ENCODE results near the gene L3MBTL3.

Gene L3MBTL3

DNA sequence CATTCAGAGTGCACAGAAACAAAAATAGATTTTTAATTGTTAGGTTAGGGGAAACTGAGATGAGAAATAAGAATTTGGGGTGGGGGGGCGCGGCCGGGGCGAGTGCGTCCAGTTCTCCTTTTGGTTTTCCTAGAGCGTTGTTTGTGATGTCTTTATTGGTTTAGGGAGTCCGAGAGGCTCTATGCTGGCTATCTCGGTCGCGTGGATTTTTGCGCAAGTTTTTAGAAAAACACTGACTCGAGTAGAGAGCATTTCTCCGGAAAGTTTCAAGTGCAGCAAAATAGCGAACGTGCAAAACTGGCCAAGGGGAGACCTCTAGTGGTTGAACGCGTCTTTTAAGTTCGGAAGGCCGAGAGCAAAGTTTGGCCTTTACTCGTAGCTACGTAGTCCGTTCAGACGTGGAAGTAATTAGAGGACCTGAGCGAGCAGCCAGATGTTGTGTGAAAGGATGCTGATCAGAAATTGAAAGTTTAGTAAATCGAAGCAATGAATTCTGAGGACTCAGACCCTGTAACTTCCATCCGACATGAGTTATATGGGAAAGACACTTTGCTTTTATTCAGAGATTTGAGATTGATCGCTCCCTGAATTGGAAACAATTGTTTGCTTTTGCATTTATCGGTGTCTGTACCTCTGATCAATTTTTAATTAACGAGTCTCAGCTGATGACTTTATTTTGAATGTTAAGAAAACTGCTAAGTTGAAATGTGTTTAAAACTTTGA is 2.7 kb downstream of the L3MBTL3 start:
- Histone ChIP-seq H3K4me3 (ENCODE audit: insufficient read depth, low read depth, low read length, poor library complexity, severe bottlenecking) (peak overlapping the region; percentile 84), H3K4me1 (ENCODE audit: control insufficient read depth, insufficient read depth, low read length, poor library complexity, severe bottlenecking) (no peaks in the 10 kb centered on the region), H3K36me3 (ENCODE audit: control insufficient read depth, insufficient read depth, low read length) (peaks cover 5% of the 10 kb centered on the region), H3K9me3 (ENCODE audit: control insufficient read depth, low read length) (no peaks in the 10 kb centered on the region), H3K27me3 (replicated peaks; ENCODE audit: control insufficient read depth, insufficient read depth, low read length, poor library complexity, severe bottlenecking) (no peaks in the 10 kb centered on the region), H3K27ac (ENCODE audit: insufficient read depth, low read length, poor library complexity, severe bottlenecking) (peak overlapping the region; percentile 72)
- peak; percentile 57 to 69 (median 62) for DNase-seq

GRCh38 chr6:130026859-130027258 is 8.5 kb downstream of the L3MBTL3 start:
- Histone ChIP-seq H3K4me3 (ENCODE audit: insufficient read depth, low read depth, low read length, poor library complexity, severe bottlenecking) (no peak overlapping the region), H3K4me1 (ENCODE audit: control insufficient read depth, insufficient read depth, low read length, poor library complexity, severe bottlenecking) (peaks cover 29% of the 10 kb centered on the region), H3K27me3 (replicated peaks; ENCODE audit: control insufficient read depth, insufficient read depth, low read length, poor library complexity, severe bottlenecking) (no peaks in the 10 kb centered on the region), H3K9me3 (ENCODE audit: control insufficient read depth, low read length) (no peaks in the 10 kb centered on the region), H3K27ac (ENCODE audit: insufficient read depth, low read length, poor library complexity, severe bottlenecking) (no peak overlapping the region), H3K36me3 (ENCODE audit: control insufficient read depth, insufficient read depth, low read length) (peaks cover 6% of the 10 kb centered on the region)
- no peak for DNase-seq

DNA sequence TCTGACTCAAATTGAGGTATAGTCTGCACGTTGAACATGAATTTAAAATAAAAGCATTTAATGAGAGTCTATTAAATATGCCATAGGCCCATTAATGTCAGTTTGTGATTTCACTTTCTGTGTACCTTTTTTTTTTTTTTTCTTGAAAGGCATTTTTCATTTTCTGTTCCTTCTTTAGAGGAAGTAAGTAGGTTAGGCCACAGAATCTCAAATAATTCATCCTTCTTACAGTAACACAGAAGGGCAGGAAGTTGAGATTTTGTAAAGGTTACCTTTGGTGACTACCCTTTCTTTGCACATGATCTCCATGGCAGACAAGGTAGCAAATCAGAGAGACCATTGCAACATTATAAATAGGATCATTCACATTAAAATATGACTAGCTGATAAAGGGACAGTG is 9.6 kb downstream of the L3MBTL3 start:
- peaks cover 8% of the 10 kb centered on the region for H3K36me3 ChIP-seq (ENCODE audit: control insufficient read depth, insufficient read depth, low read length)
- DNase-seq = no peak
- peak overlapping the region; percentile 56 for H3K27ac ChIP-seq (ENCODE audit: insufficient read depth, low read length, poor library complexity, severe bottlenecking)
- H3K9me3 ChIP-seq (ENCODE audit: control insufficient read depth, low read length) = no peaks in the 10 kb centered on the region
- peaks cover 29% of the 10 kb centered on the region for H3K4me1 ChIP-seq (ENCODE audit: control insufficient read depth, insufficient read depth, low read length, poor library complexity, severe bottlenecking)
- H3K27me3 ChIP-seq (replicated peaks; ENCODE audit: control insufficient read depth, insufficient read depth, low read length, poor library complexity, severe bottlenecking) = no peaks in the 10 kb centered on the region
- H3K4me3 ChIP-seq (ENCODE audit: insufficient read depth, low read depth, low read length, poor library complexity, severe bottlenecking) = peak overlapping the region; percentile 5

GRCh38 chr6:130029163-130029562 is 10.8 kb downstream of the L3MBTL3 start:
- Histone ChIP-seq H3K4me3 (ENCODE audit: insufficient read depth, low read depth, low read length, poor library complexity, severe bottlenecking) (no peak overlapping the region), H3K27ac (ENCODE audit: insufficient read depth, low read length, poor library complexity, severe bottlenecking) (peak overlapping the region; percentile 56)

GRCh38 chr6:130032758-130033340 is 14.5 kb downstream of the L3MBTL3 start:
- no peaks in the 10 kb centered on the region for H3K9me3 ChIP-seq (ENCODE audit: control insufficient read depth, low read length)
- H3K27me3 ChIP-seq (replicated peaks; ENCODE audit: control insufficient read depth, insufficient read depth, low read length, poor library complexity, severe bottlenecking) = no peaks in the 10 kb centered on the region
- H3K36me3 ChIP-seq (ENCODE audit: control insufficient read depth, insufficient read depth, low read length) = peaks cover 2% of the 10 kb centered on the region
- DNase-seq = no peak
- H3K27ac ChIP-seq (ENCODE audit: insufficient read depth, low read length, poor library complexity, severe bottlenecking) = no peak overlapping the region
- H3K4me3 ChIP-seq (ENCODE audit: insufficient read depth, low read depth, low read length, poor library complexity, severe bottlenecking) = no peak overlapping the region
- peaks cover 20% of the 10 kb centered on the region for H3K4me1 ChIP-seq (ENCODE audit: control insufficient read depth, insufficient read depth, low read length, poor library complexity, severe bottlenecking)

More at GRCh38 chr6:130029163-130029562, 10.8 kb downstream of the L3MBTL3 start:
- Histone ChIP-seq H3K27me3 (replicated peaks; ENCODE audit: control insufficient read depth, insufficient read depth, low read length, poor library complexity, severe bottlenecking) (no peaks in the 10 kb centered on the region), H3K4me1 (ENCODE audit: control insufficient read depth, insufficient read depth, low read length, poor library complexity, severe bottlenecking) (peaks cover 29% of the 10 kb centered on the region), H3K9me3 (ENCODE audit: control insufficient read depth, low read length) (no peaks in the 10 kb centered on the region), H3K36me3 (ENCODE audit: control insufficient read depth, insufficient read depth, low read length) (peaks cover 8% of the 10 kb centered on the region)
- DNase-seq = peak in 1 of 3 donors; percentile 12

DNA sequence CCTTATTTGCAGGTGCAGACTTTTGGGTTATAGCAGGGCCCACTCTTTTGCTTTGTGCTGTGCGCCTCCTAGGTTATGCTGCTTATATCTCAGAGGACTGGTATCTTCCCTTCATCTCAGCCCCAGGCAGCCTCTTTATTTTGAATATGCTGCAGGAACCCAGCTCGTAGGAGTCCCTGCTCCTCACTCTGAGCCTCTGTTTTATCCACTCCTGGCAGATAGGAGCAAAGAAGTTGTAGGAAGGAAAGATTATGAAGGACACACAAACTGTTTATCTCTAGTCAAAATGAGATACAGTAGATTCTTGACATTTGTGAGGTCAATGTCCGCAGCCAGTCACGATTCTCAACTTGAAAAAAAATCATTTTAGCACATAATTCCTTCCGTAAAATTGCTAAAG is 15.6 kb downstream of the L3MBTL3 start:
- Histone ChIP-seq H3K27me3 (replicated peaks; ENCODE audit: control insufficient read depth, insufficient read depth, low read length, poor library complexity, severe bottlenecking) (no peaks in the 10 kb centered on the region), H3K4me3 (ENCODE audit: insufficient read depth, low read depth, low read length, poor library complexity, severe bottlenecking) (no peak overlapping the region), H3K36me3 (ENCODE audit: control insufficient read depth, insufficient read depth, low read length) (peaks cover 2% of the 10 kb centered on the region), H3K27ac (ENCODE audit: insufficient read depth, low read length, poor library complexity, severe bottlenecking) (no peak overlapping the region), H3K9me3 (ENCODE audit: control insufficient read depth, low read length) (no peaks in the 10 kb centered on the region), H3K4me1 (ENCODE audit: control insufficient read depth, insufficient read depth, low read length, poor library complexity, severe bottlenecking) (peaks cover 11% of the 10 kb centered on the region)
- DNase-seq = no peak

GRCh38 chr6:130034378-130035146 is 16.2 kb downstream of the L3MBTL3 start:
- no peak for DNase-seq
- H3K27me3 ChIP-seq (replicated peaks; ENCODE audit: control insufficient read depth, insufficient read depth, low read length, poor library complexity, severe bottlenecking) = no peaks in the 10 kb centered on the region
- peaks cover 5% of the 10 kb centered on the region for H3K4me1 ChIP-seq (ENCODE audit: control insufficient read depth, insufficient read depth, low read length, poor library complexity, severe bottlenecking)
- peaks cover 2% of the 10 kb centered on the region for H3K36me3 ChIP-seq (ENCODE audit: control insufficient read depth, insufficient read depth, low read length)
- H3K4me3 ChIP-seq (ENCODE audit: insufficient read depth, low read depth, low read length, poor library complexity, severe bottlenecking) = no peak overlapping the region
- H3K9me3 ChIP-seq (ENCODE audit: control insufficient read depth, low read length) = no peaks in the 10 kb centered on the region
- no peak overlapping the region for H3K27ac ChIP-seq (ENCODE audit: insufficient read depth, low read length, poor library complexity, severe bottlenecking)

- Histone ChIP-seq H3K27ac (ENCODE audit: insufficient read depth, low read length, poor library complexity, severe bottlenecking) (no peak overlapping the region), H3K4me3 (ENCODE audit: insufficient read depth, low read depth, low read length, poor library complexity, severe bottlenecking) (no peak overlapping the region), H3K27me3 (replicated peaks; ENCODE audit: control insufficient read depth, insufficient read depth, low read length, poor library complexity, severe bottlenecking) (no peaks in the 10 kb centered on the region), H3K9me3 (ENCODE audit: control insufficient read depth, low read length) (no peaks in the 10 kb centered on the region), H3K36me3 (ENCODE audit: control insufficient read depth, insufficient read depth, low read length) (peaks cover 2% of the 10 kb centered on the region), H3K4me1 (ENCODE audit: control insufficient read depth, insufficient read depth, low read length, poor library complexity, severe bottlenecking) (no peaks in the 10 kb centered on the region)
- DNase-seq = no peak
Observed at GRCh38 chr6:130035211-130035610, 16.8 kb downstream of the L3MBTL3 start.

- no peak overlapping the region for H3K27ac ChIP-seq (ENCODE audit: insufficient read depth, low read length, poor library complexity, severe bottlenecking)
- H3K4me3 ChIP-seq (ENCODE audit: insufficient read depth, low read depth, low read length, poor library complexity, severe bottlenecking) = no peak overlapping the region
- no peaks in the 10 kb centered on the region for H3K4me1 ChIP-seq (ENCODE audit: control insufficient read depth, insufficient read depth, low read length, poor library complexity, severe bottlenecking)
- DNase-seq = no peak
- H3K36me3 ChIP-seq (ENCODE audit: control insufficient read depth, insufficient read depth, low read length) = no peaks in the 10 kb centered on the region
- H3K27me3 ChIP-seq (replicated peaks; ENCODE audit: control insufficient read depth, insufficient read depth, low read length, poor library complexity, severe bottlenecking) = no peaks in the 10 kb centered on the region
- no peaks in the 10 kb centered on the region for H3K9me3 ChIP-seq (ENCODE audit: control insufficient read depth, low read length)
Observed at GRCh38 chr6:130037207-130037811, 18.9 kb downstream of the L3MBTL3 start.

Measured in effector memory CD4-positive, alpha-beta T cell (primary cell).